HCT116 (cell line): Measurements from ENCODE around the gene F2RL2.

Experiments
- CEBPB ChIP-seq: IDR thresholded peaks from 2 replicates; pipeline ENCODE4 v1.6.1; 2012; ENCODE audit warnings: low read depth
- CTCF ChIP-seq, 3 experiments: fragments of 200-600 bp in 1 of 3; sonication (generic) in 1 of 3; IDR thresholded peaks in 2 of 3; conservative IDR thresholded peaks in 1 of 3; 2 replicates each; pipeline ENCODE4 v1.5.1; 2012 to 2017; ENCODE audit warnings: low read depth in 2 of 3, low read length in 2 of 3, antibody characterized with exemption in 1 of 3, borderline replicate concordance in 1 of 3, control low read depth in 1 of 3, mild to moderate bottlenecking in 1 of 3, mixed read lengths in 1 of 3, mixed run types in 1 of 3, moderate library complexity in 1 of 3; ENCODE audit not compliant: insufficient read depth in 1 of 3
- EZH2 ChIP-seq: fragments of 200-600 bp; sonication (generic); IDR thresholded peaks from 2 replicates; pipeline ENCODE4 v1.6.1; 2017; ENCODE audit warnings: antibody characterized with exemption, mixed run types
- MAX ChIP-seq: IDR thresholded peaks from 2 replicates; pipeline ENCODE4 v1.6.1; 2012
- POLR2A ChIP-seq: IDR thresholded peaks from 2 replicates; pipeline ENCODE4 v1.7.0; 2011; ENCODE audit warnings: borderline replicate concordance; ENCODE audit not compliant: insufficient read depth, insufficient read length; ENCODE audit errors: extremely low read depth
- POLR2AphosphoS5 ChIP-seq: IDR thresholded peaks from 2 replicates; pipeline ENCODE4 v1.6.1; 2011; ENCODE audit warnings: mild to moderate bottlenecking, low read depth, low read length, moderate library complexity

GRCh38 chr5:76601470-76601869, 21.7 kb downstream of the F2RL2 start:
- TF ChIP-seq CTCF (IDR thresholded peaks at IDR 0.05 in 2 of 3, conservative IDR thresholded peaks at IDR 0.05 in 1 of 3; ENCODE audit: borderline replicate concordance in 1 of 3, insufficient read depth in 1 of 3, low read depth in 2 of 3, low read length in 2 of 3) (peak; percentile 64 to 84 (median 82)), EZH2 (no peak), MAX (no peak), POLR2AphosphoS5 (no peak), CEBPB (no peak), POLR2A (no peak)
